HepG2 (cell line): ENCODE measurements around the gene KIF17.

ENCODE experiments used
- ARID2 ChIP-seq: sonication (generic); formaldehyde crosslinking; IDR thresholded peaks from 2 replicates; pipeline ENCODE4 v1.8.1; 2022; ENCODE audit warnings: mild to moderate bottlenecking, missing genetic modification reagents, borderline replicate concordance
- FOXA3 ChIP-seq: IDR thresholded peaks from 2 replicates; pipeline ENCODE4 v1.6.1; 2016; ENCODE audit warnings: missing genetic modification reagents, missing compliant biosample characterization
- HNRNPL ChIP-seq: fragments of 200-400 bp; formaldehyde crosslinking; IDR thresholded peaks from 2 replicates; pipeline ENCODE4 v1.6.1; 2017; ENCODE audit warnings: mild to moderate bottlenecking, low read depth, low read length
- JUND ChIP-seq: sonication (generic); formaldehyde crosslinking; IDR thresholded peaks from 2 replicates; pipeline ENCODE4 v1.8.0; 2022; ENCODE audit warnings: mild to moderate bottlenecking, missing genetic modification reagents

GRCh38 chr1:20670936-20671335, 46.9 kb downstream of the KIF17 start:
- no peak for TF ChIP-seq ARID2 (CRISPR knock-in tag)
- TF ChIP-seq FOXA3 (CRISPR knock-in tag): no peak
- TF ChIP-seq JUND (CRISPR knock-in tag): no peak
- TF ChIP-seq HNRNPL: no peak
